ENCODE results near the gene SCD.

DNA sequence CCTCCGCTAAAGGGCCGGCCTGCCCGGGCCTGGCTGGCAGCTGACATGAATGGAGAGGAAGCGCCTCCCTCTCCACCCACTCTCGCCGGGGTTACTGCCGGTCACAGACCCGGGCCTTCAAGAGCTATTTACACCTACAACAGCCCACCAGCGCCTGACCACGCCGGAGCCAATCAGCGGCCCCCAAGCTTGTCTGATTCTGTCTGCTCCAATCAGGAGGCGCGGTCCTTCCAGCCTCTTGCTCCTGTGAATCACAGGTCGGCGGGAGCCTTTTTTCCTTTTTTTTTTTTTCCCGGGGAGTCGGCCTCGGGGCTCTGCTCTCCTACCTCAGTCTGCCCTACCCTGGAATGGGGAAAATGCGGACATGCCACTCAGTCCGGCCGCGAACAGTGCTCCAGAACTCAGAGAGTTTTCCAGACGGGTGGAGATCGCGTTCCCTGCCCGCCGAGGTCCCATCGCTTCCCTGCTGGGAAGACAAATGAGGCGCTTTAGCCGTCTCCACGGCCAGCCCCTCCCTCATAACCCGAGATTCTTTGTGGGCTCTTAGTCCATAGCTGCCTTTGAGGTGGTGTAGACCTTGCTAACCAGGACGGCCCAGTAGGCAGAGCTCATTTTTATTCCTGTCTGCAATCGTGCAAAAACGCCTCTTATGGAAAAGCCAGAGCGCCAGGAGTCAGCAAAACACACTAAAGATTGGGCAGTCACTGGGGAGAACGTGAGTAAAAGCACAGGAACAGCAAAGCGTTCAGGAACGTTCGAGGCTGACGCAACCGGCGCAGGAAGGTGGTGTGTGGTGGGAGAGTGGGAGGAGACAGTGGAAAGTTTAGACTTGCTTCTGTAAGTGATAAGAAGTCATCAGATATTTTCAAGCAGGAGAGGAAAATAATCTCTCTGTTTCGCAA lies 26.5 kb downstream of the SCD start:
- TF ChIP-seq POLR2AphosphoS5 (IDR thresholded peaks at IDR 0.05; ENCODE audit: low read depth, low read length) (0 out of 2 replicates have a peak, but pooled peaks have one; percentile 20), TAF1 (IDR thresholded peaks at IDR 0.05; ENCODE audit: borderline replicate concordance, low read depth, low read length) (0 out of 2 replicates have a peak, but pooled peaks have one; percentile 31)
